ENCODE measurements around the gene CYP1A2. TPM values are rescaled to one million over a fixed set of nuclear protein-coding genes. Genes with fewer than 3 reads are reported as not detected.

The CYP1A2 gene
- total RNA-seq: not detected
- polyA plus RNA-seq: not detected
- long read RNA-seq, donor 1: 0 reads
- long read RNA-seq, donor 2: 0 reads
- long read RNA-seq, donor 3: 0 reads

GRCh38 chr15:74748322-74748946 lies at the start of gene CYP1A2:
Gene CYP1A2 (plus strand): TSS chr15:74748845. CDS start chr15:74749739, 894 bp downstream.
- TF ChIP-seq POLR2A (IDR thresholded peaks at IDR 0.05) (no peak), CTCF (IDR thresholded peaks at IDR 0.05) (no peak)
- WGBS, 4 donors: 80 to 86% (median 86%) methylated on average over 3 of the region's 3 CpGs
- Histone ChIP-seq H3K36me3 (no peaks in the 10 kb centered on the region), H3K27ac (no peak within 1 kb of the TSS), H3K4me1 (no peaks in the 10 kb centered on the region), H3K4me3 (no peak within 1 kb of the TSS), H3K9me3 (no peaks in the 10 kb centered on the region), H3K27me3 (no peaks in the 10 kb centered on the region)
- intact Hi-C loops (cut with DNase I): no loop called here
- DNase-seq (no peak), ATAC-seq (no peak)

- no peaks in the 10 kb centered on the region for H3K9me3 ChIP-seq
- no peaks in the 10 kb centered on the region for H3K36me3 ChIP-seq
- peaks cover 0 to 8% (median 0%) of the 10 kb centered on the region in 9 donors for H3K27me3 ChIP-seq
- no peak overlapping the region for H3K4me3 ChIP-seq
- ATAC-seq (no peak), DNase-seq (no peak)
- H3K27ac ChIP-seq: no peak overlapping the region
- peaks cover 0 to 17% (median 0%) of the 10 kb centered on the region in 12 donors for H3K4me1 ChIP-seq
- TF ChIP-seq POLR2A (IDR thresholded peaks at IDR 0.05) (no peak), CTCF (IDR thresholded peaks at IDR 0.05) (no peak)
- whole genome bisulfite sequencing, 4 donors: 53 to 69% (median 59%) methylated on average over 1 of the region's 1 CpG
- intact Hi-C loops (cut with DNase I): no loop called here
These were observed 39.6 kb upstream of the CYP1A2 start for GRCh38 chr15:74709011-74709410.

GRCh38 chr15:74709892-74710291 lies 38.8 kb upstream of the CYP1A2 start:
- no peak for ATAC-seq
- no peak overlapping the region for H3K4me3 ChIP-seq
- H3K36me3 ChIP-seq: no peaks in the 10 kb centered on the region
- DNase-seq: no peak
- peaks cover 0 to 5% (median 0%) of the 10 kb centered on the region in 9 donors for H3K27me3 ChIP-seq
- no peak overlapping the region for H3K27ac ChIP-seq
- peaks cover 0 to 17% (median 0%) of the 10 kb centered on the region in 12 donors for H3K4me1 ChIP-seq
- no peaks in the 10 kb centered on the region for H3K9me3 ChIP-seq
- WGBS, 4 donors: 52 to 62% (median 58%) methylated on average over 3 of the region's 3 CpGs
- intact Hi-C loops (cut with DNase I): no loop called here
- TF ChIP-seq CTCF (IDR thresholded peaks at IDR 0.05) (no peak), POLR2A (IDR thresholded peaks at IDR 0.05) (no peak)

GRCh38 chr15:74710319-74711094 lies 38.1 kb upstream of the CYP1A2 start:
- Histone ChIP-seq H3K4me3 (no peak overlapping the region), H3K9me3 (no peaks in the 10 kb centered on the region), H3K27ac (no peak overlapping the region), H3K27me3 (peaks cover 0 to 5% (median 0%) of the 10 kb centered on the region in 9 donors), H3K4me1 (peaks cover 0 to 17% (median 0%) of the 10 kb centered on the region in 12 donors), H3K36me3 (no peaks in the 10 kb centered on the region)
- intact Hi-C loops (cut with DNase I): no loop called here
- ATAC-seq (no peak), DNase-seq (no peak)
- no peak for TF ChIP-seq CTCF (IDR thresholded peaks at IDR 0.05)
- no peak for TF ChIP-seq POLR2A (IDR thresholded peaks at IDR 0.05)
- 41 to 57% (median 46%) methylated on average over 3 of the region's 3 CpGs for WGBS, 4 donors
